Transverse colon (tissue), 4 donors: ENCODE data around the gene AKAP6. TPM values are rescaled to one million over a fixed set of nuclear protein-coding genes. Genes with fewer than 3 reads are reported as not detected.

Source experiments
- DNase-seq: peaks from one replicate; pipeline ENCODE4 v3.0.0-alpha.2; 2019
- H3K27ac ChIP-seq, 4 donors: fragments of 200-600 bp; sonication (generic); 2 replicates each; pipeline ENCODE4 v1.5.1; 2016 to 2018; ENCODE audit warnings: inconsistent platforms in 4 of 4
- H3K27me3 ChIP-seq: fragments of 200-600 bp; sonication (generic); 2 replicates; pipeline ENCODE4 v1.5.1; 2017; ENCODE audit warnings: inconsistent platforms
- H3K36me3 ChIP-seq, 4 donors: fragments of 200-600 bp; sonication (generic); 2 replicates each; pipeline ENCODE4 v1.5.1; 2017 to 2019; ENCODE audit warnings: inconsistent platforms in 4 of 4
- H3K4me1 ChIP-seq, 4 donors: fragments of 200-600 bp; sonication (generic); 2 replicates each; pipeline ENCODE4 v1.5.1; 2017 to 2020; ENCODE audit warnings: inconsistent platforms in 4 of 4
- H3K4me3 ChIP-seq, 4 donors: fragments of 200-600 bp; sonication (generic); 1 replicate in 1 of 4; 2 replicates in 3 of 4; pipeline versions ENCODE4 v1.5.1 to v1.6.1; 2017 to 2019; ENCODE audit warnings: inconsistent platforms in 4 of 4
- H3K9me3 ChIP-seq, 2 donors: fragments of 200-600 bp; sonication (generic); 2 replicates each; pipeline ENCODE4 v1.5.1; 2017 to 2019; ENCODE audit warnings: inconsistent platforms in 2 of 2
- CTCF ChIP-seq, 5 experiments: fragments of 200-600 bp in 3 of 5; fragments of 450-650 bp in 2 of 5; sonication (generic) in 3 of 5; IDR thresholded peaks; 1 replicate in 2 of 5; 2 replicates in 3 of 5; pipeline ENCODE4 v1.5.1; 2016 to 2017; ENCODE audit warnings: antibody characterized with exemption in 5 of 5, inconsistent platforms in 3 of 5, mild to moderate bottlenecking in 2 of 5, moderate library complexity in 1 of 5
- EP300 ChIP-seq: sonication (generic); formaldehyde crosslinking; IDR thresholded peaks from one replicate; pipeline ENCODE4 v1.6.1; 2017; ENCODE audit warnings: antibody characterized with exemption, low read depth
- POLR2A ChIP-seq: fragments of 450-650 bp; IDR thresholded peaks from one replicate; pipeline ENCODE4 v1.6.1; 2016; ENCODE audit warnings: antibody characterized with exemption, mild to moderate bottlenecking, moderate library complexity
- POLR2AphosphoS5 ChIP-seq, 3 donors: sonication (generic); formaldehyde crosslinking; IDR thresholded peaks; one replicate each; pipeline ENCODE4 v1.6.1; 2016; ENCODE audit warnings: antibody characterized with exemption in 3 of 3
- WGBS, 2 donors: methylation state at CpG; one replicate each; pipeline ENCODE4 v1.1.5; 2018; ENCODE audit warnings: low coverage in 1 of 2; 5-methylcytosine and 5-hydroxymethylcytosine counted together
- in situ Hi-C, 4 donors: fragments of 200-750 bp; cut with MboI; loops; one replicate each; pipeline versions ENCODE4 v1.15.0 to v1.15.1; 2017; ENCODE audit warnings: low sequenced_read_pairs in 3 of 4, low pct_ligation_motif_present in 1 of 4, low pct_unique_long_range_greater_than_20kb in 1 of 4
- intact Hi-C: fragments of 100-400 bp; cut with DNase I; formaldehyde crosslinking; loops from one replicate; pipeline ENCODE4 v1.15.1; 2023; ENCODE audit warnings: low total_unique reads
- total RNA-seq, 4 donors: library from RNA; depleted of rRNA; stranded (reverse); fragments of >200 nt; gene quantifications; one replicate each; pipeline ENCODE4 v1.1.0, GENCODE V29; 2016

AKAP6 gene
- total RNA-seq, 4 donors from 2014 or later: 6.3 to 16.7 (median 9.7) TPM

DNA sequence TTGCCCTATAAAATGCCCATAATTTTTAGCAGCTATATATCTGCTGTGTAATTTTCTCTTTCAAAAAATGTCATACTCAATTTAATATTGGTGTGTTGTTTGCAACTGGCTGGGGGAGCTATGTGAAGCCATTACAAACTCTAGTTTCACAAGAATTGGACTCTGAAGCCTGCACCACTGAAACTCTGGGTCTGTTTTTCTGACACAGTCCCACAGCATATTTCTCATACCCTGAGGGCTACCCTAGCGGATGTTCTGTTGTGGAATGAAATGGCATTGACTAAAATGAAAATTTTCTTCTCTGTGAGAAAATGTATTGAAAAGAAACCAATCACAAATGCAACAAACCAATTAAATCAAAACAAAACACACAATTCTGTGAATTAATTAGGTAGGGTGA is 325.0 kb downstream of the AKAP6 start:
- DNase-seq: no peak
- no peaks in the 10 kb centered on the region for H3K4me1 ChIP-seq
- WGBS, 2 donors: 84 to 89% methylated on average over 1 of the region's 1 CpG
- no peaks in the 10 kb centered on the region for H3K36me3 ChIP-seq
- no peaks in the 10 kb centered on the region for H3K9me3 ChIP-seq
- no peak overlapping the region for H3K4me3 ChIP-seq
- in situ Hi-C loops (no loop called here), intact Hi-C loops (no loop called here)
- no peak overlapping the region for H3K27ac ChIP-seq
- H3K27me3 ChIP-seq: no peaks in the 10 kb centered on the region
- TF ChIP-seq POLR2AphosphoS5 (IDR thresholded peaks at IDR 0.05): no peak
- no peak for TF ChIP-seq POLR2A
- TF ChIP-seq EP300: no peak
- TF ChIP-seq CTCF (IDR thresholded peaks at IDR 0.05): no peak

DNA sequence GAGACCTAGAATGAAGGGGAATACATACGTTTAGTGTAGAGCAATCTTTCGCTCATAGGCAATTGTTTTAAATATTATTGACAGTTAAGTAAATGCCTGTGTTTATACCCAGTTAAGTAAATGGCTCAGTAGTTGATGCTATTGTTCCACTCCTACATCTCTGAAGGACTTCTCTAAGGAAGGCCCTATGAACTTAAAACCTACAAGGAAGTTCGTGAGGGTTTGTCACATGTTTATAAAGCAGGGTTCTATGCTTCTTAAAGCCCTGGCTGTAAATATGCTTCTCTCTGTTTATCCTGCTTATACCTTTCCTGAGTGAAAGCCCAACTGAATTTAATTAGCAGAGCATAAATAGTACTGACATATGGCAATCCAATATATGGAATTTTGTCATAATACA is 327.5 kb downstream of the AKAP6 start:
- in situ Hi-C loops: no loop called here

GRCh38 chr14:32657081-32657480 is 328.0 kb downstream of the AKAP6 start:
- Histone ChIP-seq H3K4me1 (no peaks in the 10 kb centered on the region), H3K27ac (no peak overlapping the region), H3K4me3 (no peak overlapping the region), H3K27me3 (no peaks in the 10 kb centered on the region), H3K36me3 (no peaks in the 10 kb centered on the region), H3K9me3 (no peaks in the 10 kb centered on the region)
- DNase-seq: peak; percentile 14
- TF ChIP-seq POLR2A (no peak), POLR2AphosphoS5 (IDR thresholded peaks at IDR 0.05) (no peak), CTCF (IDR thresholded peaks at IDR 0.05) (no peak), EP300 (no peak)
- intact Hi-C loops (no loop called here), in situ Hi-C loops (no loop called here)
- WGBS, 2 donors: 64 to 77% methylated on average over 4 of the region's 4 CpGs

More for the DNA sequence above, 327.5 kb downstream of the AKAP6 start:
- no peaks in the 10 kb centered on the region for H3K4me1 ChIP-seq
- no peaks in the 10 kb centered on the region for H3K9me3 ChIP-seq
- TF ChIP-seq POLR2AphosphoS5 (IDR thresholded peaks at IDR 0.05): no peak
- no peak for TF ChIP-seq CTCF (IDR thresholded peaks at IDR 0.05)
- TF ChIP-seq EP300: no peak
- no peak for TF ChIP-seq POLR2A
- DNase-seq: no peak
- H3K4me3 ChIP-seq: no peak overlapping the region
- no peaks in the 10 kb centered on the region for H3K27me3 ChIP-seq
- no peak overlapping the region for H3K27ac ChIP-seq
- no peaks in the 10 kb centered on the region for H3K36me3 ChIP-seq
- 77 to 83% methylated on average over 3 of the region's 3 CpGs for WGBS, 2 donors
- intact Hi-C loops: no loop called here

GRCh38 chr14:32661216-32661615 is 332.1 kb downstream of the AKAP6 start:
- no peaks in the 10 kb centered on the region for H3K27me3 ChIP-seq
- no peaks in the 10 kb centered on the region for H3K9me3 ChIP-seq
- no peaks in the 10 kb centered on the region for H3K36me3 ChIP-seq
- H3K4me1 ChIP-seq: no peaks in the 10 kb centered on the region
- no peak overlapping the region for H3K27ac ChIP-seq
- no peak overlapping the region for H3K4me3 ChIP-seq
- no peak for TF ChIP-seq POLR2AphosphoS5 (IDR thresholded peaks at IDR 0.05)
- no peak for DNase-seq
- intact Hi-C loops: no loop called here
- in situ Hi-C loops: no loop called here
- 68 to 80% methylated on average over 4 to 6 of the region's 6 CpGs for WGBS, 2 donors

GRCh38 chr14:32662211-32662610 is 333.1 kb downstream of the AKAP6 start:
- intact Hi-C loops (no loop called here), in situ Hi-C loops (no loop called here)
- no peaks in the 10 kb centered on the region for H3K27me3 ChIP-seq
- no peak for DNase-seq
- WGBS, 2 donors: 44 to 54% methylated on average over 1 of the region's 1 CpG
- no peaks in the 10 kb centered on the region for H3K4me1 ChIP-seq
- H3K9me3 ChIP-seq: no peaks in the 10 kb centered on the region
- no peak overlapping the region for H3K27ac ChIP-seq
- H3K36me3 ChIP-seq: no peaks in the 10 kb centered on the region
- TF ChIP-seq CTCF (IDR thresholded peaks at IDR 0.05) (no peak), POLR2A (no peak), EP300 (no peak), POLR2AphosphoS5 (IDR thresholded peaks at IDR 0.05) (no peak)
- H3K4me3 ChIP-seq: no peak overlapping the region
